HG03039 (cell line): ENCODE results near the gene MCAT.

ENCODE experiments used
- ATAC-seq: cut with Tn5 transposase; IDR thresholded peaks from one replicate; pipeline ENCODE4 v1.9.1; 2021; ENCODE audit warnings: mild to moderate bottlenecking, moderate library complexity; ENCODE audit not compliant: unreplicated experiment

The MCAT gene

GRCh38 chr22:43173976-43174720 lies 30.9 kb upstream of the MCAT start:
- no peak for ATAC-seq

GRCh38 chr22:43173566-43173965 lies 30.4 kb upstream of the MCAT start:
- ATAC-seq, result no peak

- no peak for ATAC-seq
Observed at GRCh38 chr22:43172191-43172590, 29.0 kb upstream of the MCAT start.

- ATAC-seq, result no peak
Observed at GRCh38 chr22:43171607-43172006, 28.4 kb upstream of the MCAT start.

GRCh38 chr22:43171019-43171491 lies 27.9 kb upstream of the MCAT start:
- no peak for ATAC-seq

GRCh38 chr22:43170131-43170480 lies 26.9 kb upstream of the MCAT start:
- ATAC-seq, result no peak

GRCh38 chr22:43169310-43170130 lies 26.3 kb upstream of the MCAT start:
- no peak for ATAC-seq

- no peak for ATAC-seq
Observed at GRCh38 chr22:43168471-43169309, 25.5 kb upstream of the MCAT start.

- ATAC-seq, result no peak
Observed at GRCh38 chr22:43167001-43167589, 23.9 kb upstream of the MCAT start.

- no peak for ATAC-seq
Observed at GRCh38 chr22:43166132-43166930, 23.1 kb upstream of the MCAT start.

- no peak for ATAC-seq
Observed at GRCh38 chr22:43164636-43165035, 21.4 kb upstream of the MCAT start.

- ATAC-seq, result no peak
Observed at GRCh38 chr22:43163241-43163795, 20.1 kb upstream of the MCAT start.

- no peak for ATAC-seq
Observed at GRCh38 chr22:43162412-43163150, 19.4 kb upstream of the MCAT start.

- ATAC-seq, result no peak
Observed at GRCh38 chr22:43160497-43161126, 17.4 kb upstream of the MCAT start.

GRCh38 chr22:43159484-43160178 lies 16.4 kb upstream of the MCAT start:
- no peak for ATAC-seq

- no peak for ATAC-seq
Observed at GRCh38 chr22:43158778-43159483, 15.7 kb upstream of the MCAT start.

- ATAC-seq, result no peak
Observed at GRCh38 chr22:43157874-43158546, 14.8 kb upstream of the MCAT start.
